CD14-positive monocyte (primary cell): ENCODE results near the gene CSE1L. TPM values are rescaled to one million over a fixed set of nuclear protein-coding genes. Genes with fewer than 3 reads are reported as not detected.

Experiments used
- DNase-seq, 3 donors: peaks; one replicate each; pipeline ENCODE4 v3.0.0-alpha.2; 2011 to 2022
- H2AFZ ChIP-seq: 2 replicates; pipeline ENCODE4 v1.6.0; 2012; ENCODE audit warnings: mild to moderate bottlenecking, low read depth, low read length, inconsistent platforms; ENCODE audit not compliant: insufficient read depth, poor library complexity, severe bottlenecking
- H3K27ac ChIP-seq, 2 donors: 1 replicate in 1 of 2; 2 replicates in 1 of 2; pipeline ENCODE4 v1.5.1; 2012 to 2013; ENCODE audit warnings: low read length in 2 of 2, control low read depth in 1 of 2, inconsistent platforms in 1 of 2, low read depth in 1 of 2, mild to moderate bottlenecking in 1 of 2
- H3K27me3 ChIP-seq, 2 donors: one replicate each; pipeline versions ENCODE4 v1.6.0 to v1.6.1; 2011 to 2013; ENCODE audit warnings: low read length in 2 of 2; ENCODE audit not compliant: control insufficient read depth in 2 of 2, insufficient read depth in 2 of 2
- H3K36me3 ChIP-seq, 2 donors: replicated peaks in 1 of 2; 1 replicate in 1 of 2; 2 replicates in 1 of 2; pipeline versions ENCODE4 v1.5.1 to v1.6.1; 2012 to 2013; ENCODE audit warnings: low read length in 2 of 2, control low read depth in 1 of 2, inconsistent platforms in 1 of 2, mild to moderate bottlenecking in 1 of 2; ENCODE audit not compliant: insufficient read depth in 2 of 2, control insufficient read depth in 1 of 2
- H3K4me1 ChIP-seq, 2 donors: 1 replicate in 1 of 2; 2 replicates in 1 of 2; pipeline versions ENCODE4 v1.5.1 to v1.6.1; 2012 to 2013; ENCODE audit warnings: low read length in 2 of 2, control low read depth in 1 of 2, inconsistent platforms in 1 of 2, mild to moderate bottlenecking in 1 of 2, moderate library complexity in 1 of 2; ENCODE audit not compliant: insufficient read depth in 2 of 2, control insufficient read depth in 1 of 2
- H3K4me2 ChIP-seq: replicated peaks from 2 replicates; pipeline ENCODE3; 2012; ENCODE audit warnings: low read length, moderate library complexity, mild to moderate bottlenecking; ENCODE audit not compliant: poor library complexity, severe bottlenecking; ENCODE audit errors: extremely low read depth
- H3K4me3 ChIP-seq, 3 experiments: fragments of 200-600 bp in 1 of 3; sonication (generic) in 1 of 3; replicated peaks in 1 of 3; 1 replicate in 2 of 3; 2 replicates in 1 of 3; pipeline ENCODE4 v1.5.1; 2011 to 2013; ENCODE audit warnings: low read length in 3 of 3, mild to moderate bottlenecking in 3 of 3, control low read depth in 2 of 3, low read depth in 2 of 3, inconsistent platforms in 1 of 3, moderate library complexity in 1 of 3
- H3K79me2 ChIP-seq: 2 replicates; pipeline ENCODE4 v1.6.0; 2012; ENCODE audit warnings: mild to moderate bottlenecking, control low read depth, inconsistent platforms, low read length, moderate library complexity; ENCODE audit not compliant: insufficient read depth
- H3K9ac ChIP-seq: 2 replicates; pipeline ENCODE4 v1.6.0; 2017; ENCODE audit warnings: low read length, mild to moderate bottlenecking; ENCODE audit not compliant: insufficient read depth, poor library complexity, severe bottlenecking
- H3K9me3 ChIP-seq, 2 donors: replicated peaks in 1 of 2; 1 replicate in 1 of 2; 2 replicates in 1 of 2; pipeline versions ENCODE4 v1.5.1 to v1.6.1; 2012 to 2013; ENCODE audit warnings: low read length in 2 of 2, control low read depth in 1 of 2; ENCODE audit not compliant: control insufficient read depth in 1 of 2, insufficient read depth in 1 of 2
- H4K20me1 ChIP-seq: 2 replicates; pipeline ENCODE4 v1.6.0; 2012; ENCODE audit warnings: mild to moderate bottlenecking, low read length, control low read depth, moderate library complexity; ENCODE audit not compliant: insufficient read depth
- H3K27ac Mint-ChIP-seq, 7 donors: one replicate each; pipeline ENCODE4 v1.8.0; 2020; ENCODE audit warnings: mild to moderate bottlenecking in 7 of 7, mixed read lengths in 7 of 7, moderate library complexity in 6 of 7, inconsistent platforms in 2 of 7
- H3K27me3 Mint-ChIP-seq, 3 donors: one replicate each; pipeline ENCODE4 v1.8.0; 2021 to 2022; ENCODE audit warnings: low read depth in 3 of 3, mild to moderate bottlenecking in 3 of 3, mixed read lengths in 3 of 3, moderate library complexity in 3 of 3, inconsistent platforms in 1 of 3
- H3K36me3 Mint-ChIP-seq, 2 donors: one replicate each; pipeline ENCODE4 v1.8.0; 2020; ENCODE audit warnings: mixed read lengths in 2 of 2, inconsistent platforms in 1 of 2, mild to moderate bottlenecking in 1 of 2
- H3K4me1 Mint-ChIP-seq: one replicate; pipeline ENCODE4 v1.8.0; 2020; ENCODE audit warnings: mild to moderate bottlenecking, mixed read lengths
- H3K4me3 Mint-ChIP-seq, 2 donors: one replicate each; pipeline ENCODE4 v1.8.0; 2020; ENCODE audit warnings: mild to moderate bottlenecking in 2 of 2, mixed read lengths in 2 of 2, moderate library complexity in 1 of 2
- H3K9me3 Mint-ChIP-seq, 7 donors: one replicate each; pipeline ENCODE4 v1.8.0; 2020 to 2022; ENCODE audit warnings: mixed read lengths in 7 of 7, mild to moderate bottlenecking in 6 of 7, moderate library complexity in 6 of 7, inconsistent platforms in 2 of 7
- WGBS: methylation state at CpG from one replicate; pipeline ENCODE4 v1.1.5; 2013; ENCODE audit warnings: missing lambda C conversion rate; ENCODE audit not compliant: insufficient coverage; 5-methylcytosine and 5-hydroxymethylcytosine counted together
- intact Hi-C, 2 donors: fragments of 100-400 bp; cut with micrococcal nuclease; formaldehyde crosslinking; loops; one replicate each; pipeline versions ENCODE4 v1.15.0 to v1.15.1; 2023
- polyA plus RNA-seq, 3 donors: library from polyadenylated mRNA; depleted of rRNA in 1 of 3; unstranded in 2 of 3; stranded (reverse) in 1 of 3; fragments of 300-500 nt in 2 of 3; fragments of >200 nt in 1 of 3; fragmentation: Illumina TruSeq in 2 of 3; gene quantifications; 1 replicate in 2 of 3; 2 replicates in 1 of 3; pipeline ENCODE4 v1.2.3, GENCODE V29; 2012 to 2021
- TF ChIP-seq, protein P1 (sequence below): fragments of 200-600 bp; IDR thresholded peaks from one replicate; pipeline ENCODE4 v1.8.0; 2022; ENCODE audit warnings: antibody characterized with exemption, mild to moderate bottlenecking

The CSE1L gene
- polyA plus RNA-seq, 3 donors, result 8.5 to 22.0 (median 19.4) TPM

DNA sequence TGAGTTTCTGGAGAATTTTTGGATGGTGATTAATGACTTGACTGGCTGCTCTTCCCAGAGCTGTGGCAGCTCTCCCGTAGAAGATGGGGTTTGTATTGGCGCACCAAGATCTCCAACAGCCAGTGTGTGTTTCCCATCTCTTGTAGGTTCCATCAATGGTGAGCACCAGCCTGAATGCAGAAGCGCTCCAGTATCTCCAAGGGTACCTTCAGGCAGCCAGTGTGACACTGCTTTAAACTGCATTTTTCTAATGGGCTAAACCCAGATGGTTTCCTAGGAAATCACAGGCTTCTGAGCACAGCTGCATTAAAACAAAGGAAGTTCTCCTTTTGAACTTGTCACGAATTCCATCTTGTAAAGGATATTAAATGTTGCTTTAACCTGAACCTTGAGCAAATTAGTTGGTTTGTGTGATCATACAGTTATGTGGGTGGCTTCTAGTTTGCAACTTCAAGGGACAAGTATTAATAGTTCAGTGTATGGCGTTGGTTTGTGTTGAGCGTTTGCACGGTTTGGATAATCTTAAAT, 50.2 kb downstream of the CSE1L start:
- H3K9ac ChIP-seq, result no peak overlapping the region
- Mint-ChIP-seq H3K36me3 (peaks cover 66 to 79% of the 10 kb centered on the region in 2 donors), H3K4me1 (peaks cover 8% of the 10 kb centered on the region), H3K27ac (peak overlapping the region in 3 of 7 donors; percentile 16 to 62 (median 19)), H3K9me3 (no peaks in the 10 kb centered on the region), H3K27me3 (peaks cover 0 to 1% (median 0%) of the 10 kb centered on the region in 3 donors), H3K4me3 (no peak overlapping the region)
- H3K27ac ChIP-seq, result no peak overlapping the region
- no peaks in the 10 kb centered on the region for H4K20me1 ChIP-seq
- no peak for DNase-seq
- H3K9me3 ChIP-seq, result no peaks in the 10 kb centered on the region
- WGBS, result 97% methylated on average over 7 of the region's 7 CpGs
- H3K79me2 ChIP-seq, result no peaks in the 10 kb centered on the region
- H3K4me3 ChIP-seq, result no peak overlapping the region
- intact Hi-C loops, result no loop called here
- H3K36me3 ChIP-seq, result peaks cover 65 to 77% of the 10 kb centered on the region in 2 donors
- H3K27me3 ChIP-seq, result no peaks in the 10 kb centered on the region
- H2AFZ ChIP-seq, result no peak overlapping the region
- TF ChIP-seq, protein P1, sequence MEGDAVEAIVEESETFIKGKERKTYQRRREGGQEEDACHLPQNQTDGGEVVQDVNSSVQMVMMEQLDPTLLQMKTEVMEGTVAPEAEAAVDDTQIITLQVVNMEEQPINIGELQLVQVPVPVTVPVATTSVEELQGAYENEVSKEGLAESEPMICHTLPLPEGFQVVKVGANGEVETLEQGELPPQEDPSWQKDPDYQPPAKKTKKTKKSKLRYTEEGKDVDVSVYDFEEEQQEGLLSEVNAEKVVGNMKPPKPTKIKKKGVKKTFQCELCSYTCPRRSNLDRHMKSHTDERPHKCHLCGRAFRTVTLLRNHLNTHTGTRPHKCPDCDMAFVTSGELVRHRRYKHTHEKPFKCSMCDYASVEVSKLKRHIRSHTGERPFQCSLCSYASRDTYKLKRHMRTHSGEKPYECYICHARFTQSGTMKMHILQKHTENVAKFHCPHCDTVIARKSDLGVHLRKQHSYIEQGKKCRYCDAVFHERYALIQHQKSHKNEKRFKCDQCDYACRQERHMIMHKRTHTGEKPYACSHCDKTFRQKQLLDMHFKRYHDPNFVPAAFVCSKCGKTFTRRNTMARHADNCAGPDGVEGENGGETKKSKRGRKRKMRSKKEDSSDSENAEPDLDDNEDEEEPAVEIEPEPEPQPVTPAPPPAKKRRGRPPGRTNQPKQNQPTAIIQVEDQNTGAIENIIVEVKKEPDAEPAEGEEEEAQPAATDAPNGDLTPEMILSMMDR, result no peak
- H3K4me1 ChIP-seq, result peaks cover 0 to 9% of the 10 kb centered on the region in 2 donors
- H3K4me2 ChIP-seq, result no peak overlapping the region

DNA sequence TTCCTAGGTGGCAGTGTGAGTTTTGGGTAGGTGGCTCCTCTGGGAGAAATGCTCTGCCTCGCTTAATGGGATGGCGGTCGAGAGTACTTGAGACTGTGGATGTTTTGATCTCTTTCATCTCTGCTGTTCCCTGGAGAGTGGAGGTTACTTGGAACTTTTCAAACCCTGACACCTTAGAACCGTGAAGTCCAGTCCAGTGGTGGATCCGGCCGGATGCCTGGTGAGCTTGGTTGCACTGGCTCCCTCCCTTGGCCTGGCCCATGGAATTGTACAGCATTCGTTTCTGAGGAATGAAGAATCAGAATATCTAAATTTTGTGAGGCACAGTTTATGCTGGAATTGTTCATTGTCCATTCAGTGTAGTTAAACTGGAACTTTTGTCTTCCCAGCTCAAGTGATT, 51.0 kb downstream of the CSE1L start:
- no peak overlapping the region for H2AFZ ChIP-seq
- Mint-ChIP-seq H3K36me3 (peaks cover 63 to 79% of the 10 kb centered on the region in 2 donors), H3K27ac (peak overlapping the region in 3 of 7 donors; percentile 1 to 63 (median 46)), H3K4me3 (no peak overlapping the region), H3K9me3 (no peaks in the 10 kb centered on the region), H3K4me1 (peaks cover 9% of the 10 kb centered on the region), H3K27me3 (peaks cover 0 to under 1% (median 0%) of the 10 kb centered on the region in 3 donors)
- H4K20me1 ChIP-seq, result peaks cover 8% of the 10 kb centered on the region
- H3K36me3 ChIP-seq, result peaks cover 64 to 77% of the 10 kb centered on the region in 2 donors
- intact Hi-C loops, result no loop called here
- H3K9ac ChIP-seq, result no peak overlapping the region
- no peaks in the 10 kb centered on the region for H3K9me3 ChIP-seq
- no peak overlapping the region for H3K4me3 ChIP-seq
- no peaks in the 10 kb centered on the region for H3K79me2 ChIP-seq
- no peaks in the 10 kb centered on the region for H3K27me3 ChIP-seq
- WGBS, result 98% methylated on average over 4 of the region's 7 CpGs
- peaks cover 0 to 11% of the 10 kb centered on the region in 2 donors for H3K4me1 ChIP-seq
- TF ChIP-seq, protein P1, result no peak
- H3K4me2 ChIP-seq, result no peak overlapping the region
- peak overlapping the region in 1 of 2 donors; percentile 23 for H3K27ac ChIP-seq
- no peak for DNase-seq
